ENCODE data around the gene JOSD2. TPM values are rescaled to one million over a fixed set of nuclear protein-coding genes. Genes with fewer than 3 reads are reported as not detected.
"Not testable (repeated sequence)": the region's sequence is repeated elsewhere in the genome, so short reads cannot be mapped to it uniquely, and the experiment has no call there.

Gene JOSD2
- total RNA-seq, 6 experiments from 2014 or later: 15.0 to 27.5 (median 19.1) TPM

GRCh38 chr19:50532952-50533351 is 22.0 kb upstream of the JOSD2 start:
- Histone ChIP-seq H3K27me3 (peaks cover 0 to 7% of the 10 kb centered on the region in 2 donors), H3K4me3 (no peak overlapping the region), H3K4me1 (no peaks in the 10 kb centered on the region), H3K36me3 (no peaks in the 10 kb centered on the region), H3K9me3 (no peaks in the 10 kb centered on the region), H3K27ac (no peak overlapping the region)
- intact Hi-C loops (cut with DNase I): loop anchor here (10.0 kb wide), 1 partner anchor 252 kb away; no protein-coding TSS in a partner anchor
- DNase-seq (no peak), ATAC-seq (no peak)
- 42% methylated on average over 4 of the region's 4 CpGs for WGBS (ENCODE audit: insufficient coverage, low coverage, low lambda C conversion rate, missing lambda C conversion rate)
- TF ChIP-seq, protein P1, sequence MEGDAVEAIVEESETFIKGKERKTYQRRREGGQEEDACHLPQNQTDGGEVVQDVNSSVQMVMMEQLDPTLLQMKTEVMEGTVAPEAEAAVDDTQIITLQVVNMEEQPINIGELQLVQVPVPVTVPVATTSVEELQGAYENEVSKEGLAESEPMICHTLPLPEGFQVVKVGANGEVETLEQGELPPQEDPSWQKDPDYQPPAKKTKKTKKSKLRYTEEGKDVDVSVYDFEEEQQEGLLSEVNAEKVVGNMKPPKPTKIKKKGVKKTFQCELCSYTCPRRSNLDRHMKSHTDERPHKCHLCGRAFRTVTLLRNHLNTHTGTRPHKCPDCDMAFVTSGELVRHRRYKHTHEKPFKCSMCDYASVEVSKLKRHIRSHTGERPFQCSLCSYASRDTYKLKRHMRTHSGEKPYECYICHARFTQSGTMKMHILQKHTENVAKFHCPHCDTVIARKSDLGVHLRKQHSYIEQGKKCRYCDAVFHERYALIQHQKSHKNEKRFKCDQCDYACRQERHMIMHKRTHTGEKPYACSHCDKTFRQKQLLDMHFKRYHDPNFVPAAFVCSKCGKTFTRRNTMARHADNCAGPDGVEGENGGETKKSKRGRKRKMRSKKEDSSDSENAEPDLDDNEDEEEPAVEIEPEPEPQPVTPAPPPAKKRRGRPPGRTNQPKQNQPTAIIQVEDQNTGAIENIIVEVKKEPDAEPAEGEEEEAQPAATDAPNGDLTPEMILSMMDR (IDR thresholded peaks at IDR 0.05): no peak
- TF ChIP-seq POLR2A (IDR thresholded peaks at IDR 0.05): no peak

GRCh38 chr19:50531171-50531612 is 20.2 kb upstream of the JOSD2 start:
- no peak overlapping the region for H3K27ac ChIP-seq
- H3K4me1 ChIP-seq: no peaks in the 10 kb centered on the region
- DNase-seq: no peak
- intact Hi-C loops (cut with DNase I): loop anchor here (10.0 kb wide), 1 partner anchor 254 kb away; no protein-coding TSS in a partner anchor
- peaks cover 0 to 7% of the 10 kb centered on the region in 2 donors for H3K27me3 ChIP-seq
- H3K4me3 ChIP-seq: no peak overlapping the region
- no peak for TF ChIP-seq POLR2A (IDR thresholded peaks at IDR 0.05)
- TF ChIP-seq, protein P1 (IDR thresholded peaks at IDR 0.05): no peak
- no CpG with 5 or more reads among the region's 14 CpGs for WGBS (ENCODE audit: insufficient coverage, low coverage, low lambda C conversion rate, missing lambda C conversion rate)
- no peak for ATAC-seq
- no peaks in the 10 kb centered on the region for H3K36me3 ChIP-seq
- no peaks in the 10 kb centered on the region for H3K9me3 ChIP-seq

GRCh38 chr19:50528052-50528451 is 17.1 kb upstream of the JOSD2 start:
- H3K36me3 ChIP-seq; intact Hi-C loops (cut with DNase I); H3K9me3 ChIP-seq; DNase-seq; ATAC-seq; H3K27ac ChIP-seq; H3K27me3 ChIP-seq; H3K4me1 ChIP-seq; H3K4me3 ChIP-seq: not testable (repeated sequence)
- 67% methylated on average over 3 of the region's 3 CpGs for WGBS (ENCODE audit: insufficient coverage, low coverage, low lambda C conversion rate, missing lambda C conversion rate)

DNA sequence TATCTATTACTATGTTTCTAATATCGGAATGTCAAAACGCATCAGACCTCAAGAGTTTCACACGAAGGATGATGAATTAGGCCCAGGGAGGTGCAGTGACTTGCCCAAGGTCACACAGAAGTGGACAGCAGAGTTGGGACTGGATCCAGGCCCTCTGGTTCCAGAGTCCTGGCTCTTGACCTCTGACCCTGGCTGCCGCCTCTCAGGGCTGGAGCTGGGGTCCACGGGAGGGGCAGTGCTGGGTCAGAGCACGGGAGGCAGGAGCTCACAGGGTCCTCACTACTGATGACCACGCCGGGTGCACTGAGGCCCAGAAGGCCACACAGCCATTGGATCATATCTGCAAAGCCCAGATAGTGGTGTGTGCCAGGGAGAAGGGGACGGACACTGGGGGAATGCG is 11.9 kb upstream of the JOSD2 start:
- intact Hi-C loops (cut with DNase I): no loop called here
- TF ChIP-seq, protein P1 (IDR thresholded peaks at IDR 0.05): no peak
- Histone ChIP-seq H3K36me3 (no peaks in the 10 kb centered on the region), H3K4me1 (no peaks in the 10 kb centered on the region), H3K9me3 (no peaks in the 10 kb centered on the region), H3K27ac (no peak overlapping the region), H3K27me3 (no peaks in the 10 kb centered on the region), H3K4me3 (no peak overlapping the region)
- peak in 1 of 3 donors; percentile 45 for DNase-seq
- WGBS (ENCODE audit: insufficient coverage, low coverage, low lambda C conversion rate, missing lambda C conversion rate): 88% methylated on average over 7 of the region's 10 CpGs
- no peak for ATAC-seq

- no peaks in the 10 kb centered on the region for H3K36me3 ChIP-seq
- TF ChIP-seq, protein P1 (IDR thresholded peaks at IDR 0.05): no peak
- TF ChIP-seq POLR2A (IDR thresholded peaks at IDR 0.05): no peak
- peak in 1 of 3 donors; percentile 11 for DNase-seq
- WGBS (ENCODE audit: insufficient coverage, low coverage, low lambda C conversion rate, missing lambda C conversion rate): 64% methylated on average over 5 of the region's 17 CpGs
- no peaks in the 10 kb centered on the region for H3K9me3 ChIP-seq
- intact Hi-C loops (cut with DNase I): no loop called here
- no peaks in the 10 kb centered on the region for H3K4me1 ChIP-seq
- ATAC-seq: no peak
- no peak overlapping the region for H3K27ac ChIP-seq
- H3K4me3 ChIP-seq: no peak overlapping the region
- no peaks in the 10 kb centered on the region for H3K27me3 ChIP-seq
Measured at GRCh38 chr19:50520822-50521465, 10.0 kb upstream of the JOSD2 start.
